HG03342 (cell line): ENCODE results near the gene UTP15.

ENCODE experiments used
- ATAC-seq: cut with Tn5 transposase; IDR thresholded peaks from one replicate; pipeline ENCODE4 v1.9.1; 2021; ENCODE audit warnings: mild to moderate bottlenecking, moderate library complexity; ENCODE audit not compliant: unreplicated experiment

The UTP15 gene

DNA sequence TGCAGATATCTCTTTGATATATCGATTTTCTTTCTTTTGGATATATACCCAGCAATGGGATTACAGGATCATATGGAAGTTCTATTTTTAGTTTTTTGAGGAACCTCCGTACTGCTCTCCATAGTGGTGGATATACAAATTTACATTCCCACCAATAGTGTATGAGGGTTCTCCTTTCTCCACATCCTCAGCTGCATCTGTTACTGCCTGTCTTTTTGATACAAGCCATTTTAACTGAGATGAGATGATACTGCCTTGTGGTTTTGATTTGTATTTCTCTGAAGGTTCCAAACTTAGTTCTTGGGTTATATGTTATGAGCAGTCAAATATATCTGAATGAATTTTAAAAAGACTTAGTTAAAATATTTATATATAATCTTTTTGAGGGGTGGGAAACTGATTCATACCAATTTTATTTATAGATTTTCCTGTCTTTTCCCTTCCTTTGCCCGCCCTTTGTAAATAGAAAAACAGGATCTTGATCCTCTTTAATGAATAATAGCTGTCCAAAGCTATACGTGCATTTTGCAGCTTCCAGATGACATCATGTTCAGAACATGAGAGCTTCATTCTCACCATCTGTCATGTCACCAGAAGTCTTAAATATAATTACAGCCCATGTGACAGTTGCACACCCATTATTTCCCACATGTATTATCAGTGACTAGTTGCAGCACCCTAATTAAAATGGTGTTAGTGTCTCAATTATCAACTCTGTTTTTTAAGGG is 54.2 kb downstream of the UTP15 start:
- no peak for ATAC-seq

DNA sequence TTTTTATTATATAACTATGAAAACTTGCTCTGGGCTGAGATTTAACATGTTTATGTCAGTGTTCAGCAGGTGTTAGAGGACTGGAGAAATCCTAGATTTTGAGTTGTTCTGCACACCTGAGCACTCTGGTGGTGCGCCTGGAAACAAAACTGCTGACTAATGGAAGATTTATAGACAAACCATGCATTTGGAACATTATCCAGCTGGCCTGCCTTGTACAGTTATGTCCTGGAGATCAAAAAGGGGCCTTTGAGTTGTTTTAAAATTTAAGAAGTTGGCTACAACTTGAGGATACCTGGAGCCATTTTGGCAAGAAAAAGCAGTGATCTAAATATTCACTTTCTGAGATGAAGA is 54.8 kb downstream of the UTP15 start:
- no peak for ATAC-seq

DNA sequence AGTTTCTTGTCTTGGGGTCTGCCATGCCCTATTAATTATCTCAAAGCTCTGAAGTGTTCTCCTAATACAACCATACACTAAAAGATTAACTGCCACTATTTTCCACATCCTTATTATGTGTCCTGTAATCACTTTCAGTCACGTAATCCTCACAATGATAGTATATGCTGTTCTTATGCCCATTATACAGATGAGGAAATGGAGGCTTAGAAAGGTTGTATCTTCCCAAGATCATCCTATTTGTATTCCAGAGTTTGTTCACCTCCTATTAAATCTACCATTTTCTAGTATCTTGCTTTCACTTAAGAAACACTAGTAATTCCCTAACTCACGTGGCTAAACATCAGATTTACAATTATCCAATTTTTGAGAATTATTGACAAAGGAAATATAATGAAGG is 57.5 kb downstream of the UTP15 start:
- no peak for ATAC-seq

DNA sequence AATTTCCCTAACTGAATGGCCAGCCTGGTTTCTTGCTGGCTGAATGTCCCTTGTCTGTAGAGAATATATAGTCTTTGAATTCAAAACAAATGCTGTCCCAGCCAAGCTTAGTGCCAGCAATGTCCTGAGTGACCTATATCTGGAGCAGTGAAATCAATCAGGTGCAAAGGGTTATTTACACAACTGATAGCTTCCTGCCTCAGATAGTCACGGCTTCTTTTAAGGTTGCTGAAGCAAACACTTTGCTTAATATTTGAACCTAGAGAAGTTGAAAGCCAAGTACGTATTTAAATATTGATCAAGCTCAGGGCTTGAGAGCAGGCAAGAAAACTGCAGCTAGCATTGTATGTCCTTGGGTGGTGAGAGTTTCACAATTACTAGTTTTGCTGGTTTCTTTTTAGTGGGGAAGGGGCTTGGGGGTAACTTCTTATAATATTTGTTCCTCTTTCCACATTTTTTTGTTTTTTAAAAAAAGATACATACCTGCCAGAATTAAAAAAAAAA is 58.4 kb downstream of the UTP15 start:
- ATAC-seq: no peak

DNA sequence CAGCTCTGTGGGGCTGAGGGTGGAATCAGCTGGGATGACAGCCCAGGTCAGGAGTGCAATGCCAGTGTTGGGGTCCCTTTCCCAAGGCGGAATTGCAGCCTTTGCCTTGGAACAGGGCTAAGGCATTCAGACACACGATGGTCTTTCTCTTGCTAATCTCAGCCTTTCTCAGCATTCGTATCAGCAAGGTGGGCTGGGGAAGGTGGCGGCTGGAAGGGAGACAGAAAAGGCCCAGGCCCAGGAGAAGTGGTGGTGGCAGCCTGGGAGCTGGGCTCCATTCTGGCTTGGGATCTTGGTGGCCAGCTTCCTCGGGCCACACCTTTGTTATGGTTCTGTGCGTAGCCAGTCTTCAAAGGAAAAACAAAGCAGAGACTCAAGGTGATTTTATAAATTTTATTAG is 59.3 kb downstream of the UTP15 start:
- no peak for ATAC-seq

DNA sequence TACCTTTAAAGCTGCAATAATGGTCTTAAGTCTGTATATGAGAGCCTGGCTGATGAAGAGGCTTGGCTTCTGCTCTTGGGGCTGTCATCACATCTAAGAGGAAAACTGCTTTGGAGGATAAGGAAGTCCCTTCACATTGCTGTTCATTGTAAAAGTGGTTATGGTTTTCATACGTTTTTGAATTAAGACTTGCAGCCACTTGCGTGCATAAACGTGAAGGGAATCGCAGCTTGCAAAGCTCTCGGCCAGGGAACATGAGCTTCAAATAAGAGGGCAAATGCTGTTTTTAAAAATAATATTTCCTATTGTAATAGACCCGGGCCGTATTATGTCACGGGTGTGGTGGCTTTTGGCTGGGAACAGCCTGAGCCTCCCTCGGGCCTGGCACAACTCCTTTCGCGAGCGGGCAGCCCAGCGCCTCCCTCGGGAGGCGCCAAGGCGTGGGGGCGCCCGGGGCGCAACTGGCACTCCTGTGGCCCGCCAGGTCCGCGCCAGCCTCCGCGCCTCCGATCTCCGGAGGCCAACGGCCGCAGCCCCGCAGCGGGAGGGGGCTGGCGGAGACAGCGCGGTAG is 59.9 kb downstream of the UTP15 start:
- peak; percentile 20 for ATAC-seq

DNA sequence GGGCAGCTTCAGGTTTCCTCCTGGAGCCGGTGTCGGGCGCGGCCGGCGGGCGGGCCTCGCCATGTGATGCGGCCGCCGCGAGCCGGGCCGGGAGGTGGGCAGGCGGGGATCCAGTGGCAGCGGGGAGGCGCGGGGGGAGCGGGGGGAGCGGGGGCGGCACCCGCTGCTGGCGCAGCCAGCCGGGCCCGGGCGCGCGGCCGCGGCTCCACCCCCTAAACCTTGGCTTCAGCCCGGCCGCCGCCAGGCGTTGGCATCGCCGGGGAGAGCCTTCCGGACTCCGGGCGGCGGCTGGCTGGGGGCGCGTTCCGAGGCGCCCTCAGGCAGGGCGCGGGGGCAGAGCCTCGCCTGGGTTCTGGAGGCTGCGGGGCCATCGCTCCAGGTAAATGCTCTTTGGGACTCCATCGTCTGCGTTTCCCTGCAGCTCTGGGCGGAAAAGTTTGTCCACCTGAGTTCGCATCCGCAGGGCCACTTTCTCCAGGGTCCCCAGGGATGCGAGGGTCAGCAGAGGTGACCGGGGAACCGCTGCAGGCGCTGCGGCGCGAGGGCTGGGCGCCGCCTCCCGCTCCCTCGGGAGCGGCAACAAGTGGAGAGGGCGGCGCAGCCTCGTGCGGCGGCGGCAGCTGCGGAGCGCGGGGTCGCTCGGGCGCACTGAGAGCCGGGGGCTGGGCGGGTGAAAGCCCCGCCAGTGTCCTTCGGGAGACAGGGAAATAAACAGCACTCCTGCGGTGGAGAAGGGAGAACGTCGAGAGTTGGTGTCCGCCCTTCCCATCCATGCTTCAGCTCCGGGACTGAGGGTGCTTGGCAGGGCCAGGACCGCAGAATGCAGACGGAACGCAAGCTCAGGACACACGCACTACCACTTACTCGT is 60.6 kb downstream of the UTP15 start, which contains the start of gene ARHGEF28:
ARHGEF28 (plus strand) TSS at position 253 of the 868 bp plus-strand sequence. CDS start 58,656 bp downstream, outside the sequence.
- peak; percentile 56 for ATAC-seq

DNA sequence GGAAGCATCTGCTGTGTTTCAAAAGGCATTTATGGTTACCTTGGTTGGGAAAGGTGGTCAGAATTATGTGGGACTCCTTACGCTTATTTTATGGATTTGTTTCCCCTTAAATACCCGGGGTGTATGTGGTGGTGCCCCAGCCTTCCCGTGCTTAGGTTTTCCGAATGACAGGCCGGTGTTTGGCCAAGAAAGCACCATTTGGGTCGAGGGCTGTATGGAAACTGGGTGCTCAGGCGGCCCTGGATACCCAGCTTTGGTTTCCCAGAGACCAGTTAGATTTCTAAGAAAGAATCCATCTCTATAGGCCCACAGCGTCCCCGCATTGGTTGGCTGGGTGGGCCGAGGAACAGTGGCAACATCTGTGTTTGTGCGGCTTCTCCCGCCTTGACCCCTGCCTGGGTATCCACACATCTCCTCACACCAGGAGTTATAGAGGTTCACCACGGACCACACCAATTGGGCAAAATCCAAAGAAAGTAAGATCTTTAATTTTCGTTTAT is 61.3 kb downstream of the UTP15 start:
- no peak for ATAC-seq

DNA sequence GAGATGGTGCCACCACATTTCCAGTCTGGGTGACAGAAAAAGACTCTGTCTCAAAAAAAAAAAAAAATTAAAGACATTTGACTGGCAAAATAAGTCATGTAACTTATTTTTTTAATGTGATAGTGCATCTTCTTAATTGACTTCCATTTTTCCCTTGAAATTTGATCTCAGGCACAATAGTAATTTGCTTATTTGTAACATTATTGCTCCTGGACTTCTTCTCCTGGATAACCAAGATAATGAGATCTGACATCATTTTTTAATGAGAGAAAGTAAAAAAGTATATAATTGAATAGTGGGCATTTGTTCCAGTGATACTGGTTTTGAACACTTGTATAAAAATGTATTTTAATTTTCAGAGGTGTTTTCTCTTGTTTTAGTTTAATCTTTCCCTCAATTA is 63.9 kb downstream of the UTP15 start:
- ATAC-seq: no peak

DNA sequence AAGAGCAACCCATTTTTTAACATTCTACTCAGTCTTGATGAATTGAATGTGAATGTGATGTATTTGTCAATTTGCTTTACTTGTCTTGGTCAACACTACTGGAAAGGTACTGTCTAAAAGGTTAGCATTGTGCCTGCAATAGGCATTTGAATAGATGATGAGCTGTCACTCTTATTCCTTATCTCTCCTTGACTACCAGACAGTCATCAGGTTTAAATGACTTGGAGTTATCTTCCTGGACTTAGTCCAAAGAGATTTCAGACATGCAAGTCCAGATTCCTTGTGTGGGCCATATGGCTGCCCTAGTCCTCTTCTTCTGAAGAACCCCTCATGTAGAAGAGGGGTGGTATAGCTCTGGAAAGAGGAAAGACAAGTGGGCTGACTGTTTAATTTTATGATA is 65.2 kb downstream of the UTP15 start:
- no peak for ATAC-seq

DNA sequence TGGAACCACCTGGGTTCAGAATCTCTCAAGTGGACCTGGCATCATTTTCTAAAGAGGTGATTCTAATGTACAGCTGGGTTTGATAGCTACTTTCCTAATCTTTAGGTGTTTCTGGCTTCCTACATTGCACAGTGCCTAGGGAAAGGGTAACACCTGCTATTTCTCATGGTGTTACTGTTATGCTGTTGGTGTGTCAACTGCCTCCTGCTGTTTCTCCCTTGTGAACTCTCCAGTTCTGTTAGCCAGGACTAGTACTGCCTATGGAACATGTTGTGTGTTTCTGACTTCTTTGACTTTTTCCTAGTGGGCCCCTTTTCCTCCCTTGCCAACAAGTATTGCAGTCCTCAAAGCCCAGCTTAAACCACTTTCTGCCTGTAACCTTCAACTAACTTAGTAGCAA is 66.0 kb downstream of the UTP15 start:
- no peak for ATAC-seq
